HUES64 (cell line): Measurements from ENCODE around the gene ANAPC5.
"Not testable (repeated sequence)": the region's sequence is repeated elsewhere in the genome, so short reads cannot be mapped to it uniquely, and the experiment has no call there.

ENCODE experiments used
- H3K27ac ChIP-seq: 2 replicates; pipeline ENCODE4 v1.7.0; 2013; ENCODE audit warnings: low read depth, low read length, inconsistent platforms
- H3K27me3 ChIP-seq: 2 replicates; pipeline ENCODE4 v1.6.1; 2013; ENCODE audit warnings: mild to moderate bottlenecking, low read length; ENCODE audit not compliant: insufficient read depth
- H3K36me3 ChIP-seq: 2 replicates; pipeline ENCODE4 v1.6.1; 2013; ENCODE audit warnings: mild to moderate bottlenecking, low read length; ENCODE audit not compliant: insufficient read depth
- H3K4me1 ChIP-seq: 2 replicates; pipeline ENCODE4 v1.6.1; 2013; ENCODE audit warnings: mild to moderate bottlenecking, low read length, moderate library complexity; ENCODE audit not compliant: insufficient read depth
- H3K4me3 ChIP-seq: 2 replicates; pipeline ENCODE4 v1.5.1; 2013; ENCODE audit warnings: mild to moderate bottlenecking, low read length, moderate library complexity
- H3K9ac ChIP-seq: 2 replicates; pipeline ENCODE4 v1.6.1; 2013; ENCODE audit warnings: mild to moderate bottlenecking, low read depth, low read length
- H3K9me3 ChIP-seq: 2 replicates; pipeline ENCODE4 v1.6.1; 2013; ENCODE audit warnings: low read depth, low read length; ENCODE audit not compliant: insufficient read depth
- WGBS: fragments of 150-250, 120-280 bp; methylation state at CpG from one replicate; pipeline ENCODE4 v1.1.7; 2013; ENCODE audit warnings: missing lambda C conversion rate; 5-methylcytosine and 5-hydroxymethylcytosine counted together

ANAPC5 gene

GRCh38 chr12:121304306-121304705 lies 47.9 kb downstream of the ANAPC5 start:
- H3K27ac ChIP-seq, result no peak overlapping the region
- no peaks in the 10 kb centered on the region for H3K27me3 ChIP-seq
- WGBS, result 90% methylated on average over 4 of the region's 4 CpGs

DNA sequence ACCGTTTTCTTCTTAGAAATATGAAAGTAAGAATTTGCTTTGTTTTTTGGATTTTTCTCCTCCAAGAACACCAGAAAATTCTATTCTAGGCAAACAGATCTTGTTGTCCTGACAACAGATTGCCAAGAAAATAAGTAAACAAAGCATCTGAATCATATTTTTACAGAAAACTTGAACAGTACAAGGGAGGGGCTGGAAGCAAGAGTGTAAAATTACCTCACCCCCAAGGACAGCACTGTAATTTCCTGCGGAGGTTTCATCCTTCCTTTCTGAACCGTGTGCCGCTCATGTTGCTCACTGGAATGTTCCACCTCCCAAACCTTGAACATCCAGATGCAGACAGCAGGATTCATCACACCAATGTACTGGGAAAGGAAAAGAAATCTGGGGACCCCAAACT lies 50.3 kb downstream of the ANAPC5 start:
- WGBS, result 98% methylated on average over 3 of the region's 4 CpGs
- Histone ChIP-seq H3K4me3 (no peak overlapping the region), H3K9me3 (no peaks in the 10 kb centered on the region), H3K4me1 (no peaks in the 10 kb centered on the region), H3K27ac (no peak overlapping the region), H3K9ac (no peak overlapping the region), H3K36me3 (no peaks in the 10 kb centered on the region), H3K27me3 (no peaks in the 10 kb centered on the region)

More at GRCh38 chr12:121304306-121304705, 47.9 kb downstream of the ANAPC5 start:
- Histone ChIP-seq H3K9me3 (no peaks in the 10 kb centered on the region), H3K36me3 (peaks cover 12% of the 10 kb centered on the region), H3K9ac (no peak overlapping the region), H3K4me3 (no peak overlapping the region), H3K4me1 (no peaks in the 10 kb centered on the region)

GRCh38 chr12:121300083-121300819 lies 52.0 kb downstream of the ANAPC5 start:
- Histone ChIP-seq H3K27me3 (no peaks in the 10 kb centered on the region), H3K4me3 (no peak overlapping the region), H3K9me3 (no peaks in the 10 kb centered on the region), H3K9ac (no peak overlapping the region), H3K4me1 (peaks cover under 1% of the 10 kb centered on the region; the same call in 1 of the 2 replicates), H3K36me3 (no peaks in the 10 kb centered on the region), H3K27ac (no peak overlapping the region)
- WGBS, result 83% methylated on average over 4 of the region's 4 CpGs

- Histone ChIP-seq H3K4me3 (no peak overlapping the region), H3K27ac (no peak overlapping the region), H3K4me1 (peaks cover 4% of the 10 kb centered on the region; the same call in 1 of the 2 replicates), H3K9ac (no peak overlapping the region), H3K9me3 (no peaks in the 10 kb centered on the region), H3K36me3 (no peaks in the 10 kb centered on the region), H3K27me3 (no peaks in the 10 kb centered on the region)
- WGBS, result 98% methylated on average over 4 of the region's 4 CpGs
These were observed 52.5 kb downstream of the ANAPC5 start for GRCh38 chr12:121299662-121300061.

DNA sequence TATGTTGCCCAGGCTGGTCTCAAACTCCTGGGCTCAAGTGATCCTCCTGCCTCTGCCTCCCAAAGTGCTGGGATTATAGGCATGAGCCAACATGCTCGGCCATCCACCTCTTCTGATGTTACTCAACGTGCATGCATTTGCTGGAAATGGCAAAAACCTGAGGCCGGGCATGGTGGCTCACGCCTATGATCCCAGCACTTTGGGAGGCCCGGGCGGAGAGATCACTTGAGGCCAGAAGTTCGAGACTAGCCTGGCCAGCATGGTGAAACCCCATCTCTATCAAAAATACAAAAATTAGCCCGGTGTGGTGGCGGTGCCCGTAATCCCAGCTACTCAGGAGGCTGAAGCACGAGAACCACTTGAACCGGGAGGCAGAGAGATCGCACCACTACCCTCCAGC lies 53.8 kb downstream of the ANAPC5 start:
- 94% methylated on average over 13 of the region's 13 CpGs for WGBS
- H3K4me1 ChIP-seq, H3K9me3 ChIP-seq, H3K27ac ChIP-seq, H3K4me3 ChIP-seq, H3K36me3 ChIP-seq, H3K9ac ChIP-seq, H3K27me3 ChIP-seq: not testable (repeated sequence)

GRCh38 chr12:121297435-121297991 lies 54.7 kb downstream of the ANAPC5 start:
- H3K27ac ChIP-seq, result peak overlapping the region; percentile 71; the same call in 1 of the 2 replicates
- H3K9me3 ChIP-seq, result no peaks in the 10 kb centered on the region
- peak overlapping the region; percentile 70 for H3K9ac ChIP-seq
- H3K4me3 ChIP-seq, result peak overlapping the region; percentile 70
- H3K27me3 ChIP-seq, result no peaks in the 10 kb centered on the region
- peaks cover 4% of the 10 kb centered on the region; the same call in 1 of the 2 replicates for H3K4me1 ChIP-seq
- H3K36me3 ChIP-seq, result peaks cover 3% of the 10 kb centered on the region; the same call in 1 of the 2 replicates
- WGBS, result 6% methylated on average over 21 of the region's 21 CpGs

DNA sequence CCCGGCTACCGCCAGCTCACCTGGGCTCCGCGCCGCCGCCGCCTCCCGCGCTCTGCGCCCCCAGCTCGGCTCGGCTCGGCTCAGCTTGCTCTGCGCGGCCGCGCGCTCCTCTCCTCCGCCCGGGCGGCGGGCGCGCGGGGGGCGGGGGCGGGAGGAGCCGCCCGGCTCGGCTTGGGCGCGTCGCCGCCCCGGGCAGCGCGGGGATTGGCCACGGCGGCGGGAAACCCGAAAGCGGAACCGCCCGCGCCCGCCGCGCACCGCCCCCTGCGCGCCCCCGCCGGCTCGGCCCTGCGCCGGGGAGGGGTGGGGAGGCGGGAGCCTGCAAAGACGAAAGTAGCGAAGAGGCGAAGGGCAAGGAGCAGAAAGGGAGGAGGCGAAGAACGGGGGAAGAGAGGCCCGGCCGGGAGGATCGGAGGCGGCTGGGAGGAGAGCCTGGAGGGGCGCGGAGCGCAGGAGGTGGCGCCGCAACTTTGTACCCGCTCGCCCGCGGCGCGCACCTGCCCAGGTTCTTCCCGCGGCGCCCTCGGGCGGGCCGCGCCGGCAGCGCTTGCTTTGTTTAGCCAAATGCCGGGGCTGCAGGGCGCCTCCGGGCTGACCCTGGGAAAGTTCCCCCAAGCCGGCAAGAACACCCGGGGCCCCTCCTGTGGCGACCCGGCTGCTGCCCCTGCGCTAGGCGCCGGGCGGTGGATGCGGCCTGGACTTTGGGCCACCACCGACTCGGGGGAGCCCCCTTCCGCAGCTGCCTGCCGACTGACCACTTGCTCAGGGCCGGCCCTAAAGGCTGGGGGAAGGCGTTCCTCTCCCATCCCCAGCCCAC lies 55.4 kb downstream of the ANAPC5 start, which contains the start of gene CAMKK2:
CAMKK2 (minus strand) TSS at position 92 of the 817 bp plus-strand sequence. CDS start 22,183 bp downstream, outside the sequence.
- WGBS, result under 1% methylated on average over 104 of the region's 104 CpGs
- H3K4me3 ChIP-seq, result peak within 1 kb of the TSS; percentile 85
- H3K9ac ChIP-seq, result peak within 1 kb of the TSS; percentile 88
- H3K9me3 ChIP-seq, result no peaks in the 10 kb centered on the region
- H3K27me3 ChIP-seq, result no peaks in the 10 kb centered on the region
- peaks cover 5% of the 10 kb centered on the region; the same call in 1 of the 2 replicates for H3K36me3 ChIP-seq
- peaks cover 4% of the 10 kb centered on the region; the same call in 1 of the 2 replicates for H3K4me1 ChIP-seq
- peak within 1 kb of the TSS; percentile 71; the same call in 1 of the 2 replicates for H3K27ac ChIP-seq

DNA sequence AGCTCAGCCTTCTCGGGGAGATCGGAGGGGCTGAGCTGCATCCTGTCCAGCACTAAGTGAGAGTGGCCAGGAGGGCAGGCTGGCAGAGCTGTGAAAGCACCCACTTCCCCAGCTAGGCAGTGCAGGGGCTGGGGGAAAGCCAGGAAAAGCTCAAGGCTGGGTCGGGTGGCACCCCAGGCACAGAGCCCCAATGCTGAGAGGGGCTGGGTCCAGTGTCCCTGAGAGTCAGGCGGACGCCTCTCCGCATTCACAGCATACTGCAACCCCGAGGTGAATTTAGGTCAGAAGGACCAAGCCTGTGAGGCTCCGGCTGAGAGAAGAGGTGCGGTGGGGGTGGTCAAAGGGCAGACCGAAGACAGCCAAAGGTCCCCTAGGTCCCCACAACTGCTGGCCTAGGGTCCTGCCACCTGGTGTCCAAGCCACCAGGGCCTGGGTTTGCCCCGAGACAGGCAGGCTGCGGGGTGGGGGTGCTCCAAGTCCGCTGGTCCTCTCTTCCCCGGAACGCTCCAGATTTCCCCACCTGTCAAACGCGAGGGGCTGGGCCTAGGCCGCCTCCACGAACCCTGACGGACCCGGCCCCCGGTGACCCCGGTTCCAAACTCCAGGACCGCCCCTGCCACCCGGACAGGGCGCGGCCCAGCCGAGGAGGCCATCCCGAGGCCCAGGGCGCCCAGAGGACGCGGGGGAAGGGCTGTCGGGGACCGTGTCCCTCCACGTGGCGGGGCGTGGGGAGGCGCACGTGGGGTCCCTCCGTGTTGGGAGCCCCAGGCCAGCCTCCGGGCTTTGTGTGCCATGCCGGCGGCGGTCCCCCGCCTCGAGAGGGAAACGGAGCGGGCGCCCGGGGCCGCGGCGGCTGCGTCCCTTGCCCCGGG lies 56.2 kb downstream of the ANAPC5 start:
- H3K9ac ChIP-seq, result peak overlapping the region; percentile 88
- no peaks in the 10 kb centered on the region for H3K27me3 ChIP-seq
- peaks cover 4% of the 10 kb centered on the region; the same call in 1 of the 2 replicates for H3K4me1 ChIP-seq
- no peaks in the 10 kb centered on the region for H3K9me3 ChIP-seq
- peak overlapping the region; percentile 18; the same call in 1 of the 2 replicates for H3K27ac ChIP-seq
- H3K4me3 ChIP-seq, result peak overlapping the region; percentile 85
- peaks cover 8% of the 10 kb centered on the region; the same call in 1 of the 2 replicates for H3K36me3 ChIP-seq
- under 1% methylated on average over 55 of the region's 55 CpGs for WGBS

DNA sequence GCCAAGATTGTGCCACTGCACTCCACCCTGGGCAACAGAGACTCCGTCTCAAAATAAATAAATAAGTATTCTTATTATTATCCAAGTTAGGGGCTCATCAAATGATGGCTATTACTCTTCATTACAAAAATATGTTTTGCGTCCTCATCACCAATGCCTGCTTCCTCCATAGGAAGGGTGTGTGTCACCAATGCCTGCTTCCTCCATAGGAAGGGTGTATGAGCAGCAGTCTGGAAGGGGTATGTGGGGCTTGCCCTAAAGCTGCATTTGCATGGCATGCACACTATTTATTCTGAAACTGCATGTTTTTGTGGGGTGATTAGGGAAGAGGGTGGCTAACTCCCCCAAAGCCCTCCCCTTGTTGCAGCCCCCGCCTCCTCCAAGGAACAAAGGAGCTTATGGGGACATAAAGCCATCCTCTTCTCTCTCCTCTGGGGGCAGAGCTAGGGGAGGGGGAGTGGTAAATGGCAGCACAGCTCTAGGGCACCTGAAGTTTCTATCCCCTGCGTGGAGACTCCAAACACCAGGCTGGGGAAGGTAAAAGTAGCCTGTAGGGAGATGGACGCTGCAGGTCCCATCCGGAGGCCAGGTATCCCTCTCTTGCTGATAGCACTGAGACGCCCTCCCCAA lies 57.0 kb downstream of the ANAPC5 start:
- Histone ChIP-seq H3K4me1 (peaks cover 4% of the 10 kb centered on the region; the same call in 1 of the 2 replicates), H3K36me3 (peaks cover 8% of the 10 kb centered on the region; the same call in 1 of the 2 replicates), H3K4me3 (peak overlapping the region; percentile 85), H3K27ac (no peak overlapping the region), H3K9ac (peak overlapping the region; percentile 88; the same call in 1 of the 2 replicates), H3K9me3 (no peaks in the 10 kb centered on the region), H3K27me3 (no peaks in the 10 kb centered on the region)
- WGBS, result 22% methylated on average over 5 of the region's 7 CpGs
